Hepatocyte (in vitro differentiated cells): ENCODE measurements around the gene EGFL8. TPM values are rescaled to one million over a fixed set of nuclear protein-coding genes. Genes with fewer than 3 reads are reported as not detected.

ENCODE experiments used
- DNase-seq: peaks from one replicate; pipeline ENCODE4 v3.0.0-alpha.2; 2016; ENCODE audit warnings: low spot score
- H2AFZ ChIP-seq: fragments of 200-600 bp; sonication (generic); 2 replicates; pipeline ENCODE4 v1.6.0; 2016; ENCODE audit warnings: antibody characterized with exemption, mild to moderate bottlenecking
- H3K27ac ChIP-seq: fragments of 200-600 bp; sonication (generic); 2 replicates; pipeline ENCODE4 v1.5.1; 2016; ENCODE audit warnings: mild to moderate bottlenecking
- H3K27me3 ChIP-seq: fragments of 200-600 bp; sonication (generic); 2 replicates; pipeline ENCODE4 v1.6.1; 2016
- H3K36me3 ChIP-seq: fragments of 200-600 bp; sonication (generic); replicated peaks from 2 replicates; pipeline ENCODE4 v1.5.1; 2016; ENCODE audit warnings: low read depth; ENCODE audit not compliant: insufficient read depth
- H3K4me1 ChIP-seq: fragments of 200-600 bp; sonication (generic); 2 replicates; pipeline ENCODE4 v1.5.1; 2016; ENCODE audit warnings: mild to moderate bottlenecking, moderate library complexity; ENCODE audit not compliant: insufficient read depth
- H3K4me2 ChIP-seq: fragments of 200-600 bp; sonication (generic); 2 replicates; pipeline ENCODE4 v1.6.0; 2016
- H3K4me3 ChIP-seq: fragments of 200-600 bp; sonication (generic); 2 replicates; pipeline ENCODE4 v1.5.1; 2016; ENCODE audit warnings: mild to moderate bottlenecking
- H3K79me2 ChIP-seq: fragments of 200-600 bp; sonication (generic); 2 replicates; pipeline ENCODE4 v1.6.0; 2017; ENCODE audit warnings: mild to moderate bottlenecking
- H3K9me2 ChIP-seq: fragments of 200-600 bp; sonication (generic); replicated peaks from 2 replicates; pipeline ENCODE4 v1.6.0; 2017; ENCODE audit warnings: mild to moderate bottlenecking; ENCODE audit not compliant: insufficient read depth
- H3K9me3 ChIP-seq: fragments of 200-600 bp; sonication (generic); 2 replicates; pipeline ENCODE4 v1.5.1; 2016; ENCODE audit warnings: low read depth, mild to moderate bottlenecking
- H4K20me1 ChIP-seq: fragments of 200-600 bp; sonication (generic); 2 replicates; pipeline ENCODE4 v1.6.0; 2016; ENCODE audit warnings: mild to moderate bottlenecking; ENCODE audit not compliant: insufficient read depth, poor library complexity, severe bottlenecking
- CTCF ChIP-seq: fragments of 200-600 bp; sonication (generic); IDR thresholded peaks from 2 replicates; pipeline ENCODE4 v1.5.1; 2016; ENCODE audit warnings: antibody characterized with exemption, mild to moderate bottlenecking; ENCODE audit not compliant: poor library complexity
- EZH2 ChIP-seq: fragments of 200-600 bp; sonication (generic); IDR thresholded peaks from 2 replicates; pipeline ENCODE4 v1.6.1; 2016; ENCODE audit warnings: antibody characterized with exemption, mild to moderate bottlenecking, borderline replicate concordance
- EZH2phosphoT487 ChIP-seq: fragments of 200-600 bp; sonication (generic); IDR thresholded peaks from one replicate; pipeline ENCODE4 v1.6.1; 2018; ENCODE audit warnings: antibody characterized with exemption, mild to moderate bottlenecking, low read depth, moderate library complexity; ENCODE audit not compliant: unreplicated experiment, severe bottlenecking
- WGBS: methylation state at CpG from one replicate; pipeline ENCODE4 v1.1.6; 2016; ENCODE audit warnings: low lambda C conversion rate; ENCODE audit errors: missing lambda C conversion rate; 5-methylcytosine and 5-hydroxymethylcytosine counted together
- polyA plus RNA-seq: library from polyadenylated mRNA; unstranded; fragments of >200 nt; fragmentation: Nextera tagmentation; extraction: Ambion mirVana; gene quantifications from 2 replicates; pipeline ENCODE4 v1.2.1, GENCODE V29; 2016
- total RNA-seq: library from RNA; depleted of rRNA; stranded (reverse); fragments of >200 nt; gene quantifications from 2 replicates; pipeline ENCODE4 v1.2.3, GENCODE V29; 2014

The EGFL8 gene
- total and polyA plus RNA-seq, 2 experiments from 2014 or later, result 4.5 to 12.2 TPM

- Histone ChIP-seq H3K4me2 (no peak overlapping the region), H3K4me1 (peaks cover 5% of the 10 kb centered on the region), H4K20me1 (no peaks in the 10 kb centered on the region), H2AFZ (no peak overlapping the region), H3K79me2 (peaks cover 5% of the 10 kb centered on the region), H3K36me3 (no peaks in the 10 kb centered on the region), H3K4me3 (no peak overlapping the region), H3K9me2 (no peaks in the 10 kb centered on the region), H3K27ac (peak overlapping the region; percentile 27), H3K27me3 (no peaks in the 10 kb centered on the region), H3K9me3 (no peaks in the 10 kb centered on the region)
- no peak for DNase-seq
- TF ChIP-seq EZH2, result no peak
- TF ChIP-seq EZH2phosphoT487, result no peak
- WGBS, result 97% methylated on average over 25 of the region's 30 CpGs
Observed at GRCh38 chr6:32166411-32167061, 2.1 kb downstream of the EGFL8 start.

GRCh38 chr6:32167154-32167760 is 2.9 kb downstream of the EGFL8 start:
- H3K9me3 ChIP-seq, result no peaks in the 10 kb centered on the region
- no peak for DNase-seq
- no peaks in the 10 kb centered on the region for H3K9me2 ChIP-seq
- H3K4me3 ChIP-seq, result no peak overlapping the region
- no peak overlapping the region for H2AFZ ChIP-seq
- H3K4me1 ChIP-seq, result peaks cover 5% of the 10 kb centered on the region
- TF ChIP-seq CTCF, result no peak
- TF ChIP-seq EZH2, result no peak
- TF ChIP-seq EZH2phosphoT487, result no peak
- no peaks in the 10 kb centered on the region for H3K27me3 ChIP-seq
- no peak overlapping the region for H3K4me2 ChIP-seq
- H4K20me1 ChIP-seq, result no peaks in the 10 kb centered on the region
- H3K79me2 ChIP-seq, result peaks cover 12% of the 10 kb centered on the region
- 86% methylated on average over 32 of the region's 32 CpGs for WGBS
- H3K36me3 ChIP-seq, result no peaks in the 10 kb centered on the region
- H3K27ac ChIP-seq, result peak overlapping the region; percentile 67

GRCh38 chr6:32167761-32168262 is 3.4 kb downstream of the EGFL8 start:
- no peaks in the 10 kb centered on the region for H3K36me3 ChIP-seq
- peaks cover 16% of the 10 kb centered on the region for H3K79me2 ChIP-seq
- TF ChIP-seq CTCF (no peak), EZH2 (no peak), EZH2phosphoT487 (no peak)
- no peak for DNase-seq
- H3K9me2 ChIP-seq, result no peaks in the 10 kb centered on the region
- H3K4me1 ChIP-seq, result peaks cover 5% of the 10 kb centered on the region
- H3K4me3 ChIP-seq, result no peak overlapping the region
- no peak overlapping the region for H2AFZ ChIP-seq
- 52% methylated on average over 6 of the region's 6 CpGs for WGBS
- no peaks in the 10 kb centered on the region for H3K27me3 ChIP-seq
- H4K20me1 ChIP-seq, result no peaks in the 10 kb centered on the region
- no peaks in the 10 kb centered on the region for H3K9me3 ChIP-seq
- H3K4me2 ChIP-seq, result no peak overlapping the region
- peak overlapping the region; percentile 67 for H3K27ac ChIP-seq

GRCh38 chr6:32168350-32168749 is 4.0 kb downstream of the EGFL8 start:
- Histone ChIP-seq H3K4me2 (no peak overlapping the region), H3K9me3 (no peaks in the 10 kb centered on the region), H2AFZ (no peak overlapping the region), H3K27me3 (no peaks in the 10 kb centered on the region), H3K36me3 (no peaks in the 10 kb centered on the region), H3K27ac (peak overlapping the region; percentile 67), H3K9me2 (no peaks in the 10 kb centered on the region), H3K4me3 (no peak overlapping the region), H3K79me2 (peaks cover 19% of the 10 kb centered on the region), H3K4me1 (peaks cover 5% of the 10 kb centered on the region), H4K20me1 (no peaks in the 10 kb centered on the region)
- 83% methylated on average over 2 of the region's 2 CpGs for WGBS
- TF ChIP-seq EZH2phosphoT487, result no peak
- no peak for TF ChIP-seq EZH2
- no peak for TF ChIP-seq CTCF
- no peak for DNase-seq
